HL-60/S4 treated with phorbol 12-myristate 13-acetate at 8.2 ng/mL for 4 days and 3 days (cell line): ENCODE data around the gene FRMD4A.

ENCODE experiments used
- in situ Hi-C: fragments of 300-500 bp; cut with MboI; formaldehyde crosslinking; loops from 2 replicates; pipeline ENCODE4 v1.15.0; 2022; ENCODE audit warnings: low sequenced_read_pairs

The FRMD4A gene

GRCh38 chr10:14330388-14331061, at the start of gene FRMD4A:
Gene FRMD4A (minus strand): TSS chr10:14330924.
- in situ Hi-C loops, result no loop called here

GRCh38 chr10:14379556-14380280, 49.0 kb upstream of the FRMD4A start:
- in situ Hi-C loops, result no loop called here

GRCh38 chr10:14378387-14378960, 47.8 kb upstream of the FRMD4A start:
- in situ Hi-C loops, result no loop called here

- in situ Hi-C loops, result no loop called here
These were observed 47.0 kb upstream of the FRMD4A start for GRCh38 chr10:14377591-14378175.

- in situ Hi-C loops, result no loop called here
These were observed 44.2 kb upstream of the FRMD4A start for GRCh38 chr10:14374745-14375445.

GRCh38 chr10:14372606-14373005, 41.9 kb upstream of the FRMD4A start:
- in situ Hi-C loops, result no loop called here

- in situ Hi-C loops, result no loop called here
These were observed 40.9 kb upstream of the FRMD4A start for GRCh38 chr10:14371581-14371980.

GRCh38 chr10:14370894-14371293, 40.2 kb upstream of the FRMD4A start:
- in situ Hi-C loops, result no loop called here

GRCh38 chr10:14369906-14370305, 39.2 kb upstream of the FRMD4A start:
- in situ Hi-C loops, result no loop called here

GRCh38 chr10:14366760-14367159, 36.0 kb upstream of the FRMD4A start:
- in situ Hi-C loops, result no loop called here

GRCh38 chr10:14365266-14365665, 34.5 kb upstream of the FRMD4A start:
- in situ Hi-C loops, result no loop called here

GRCh38 chr10:14362104-14362503, 31.4 kb upstream of the FRMD4A start:
- in situ Hi-C loops, result no loop called here

GRCh38 chr10:14360961-14361360, 30.2 kb upstream of the FRMD4A start:
- in situ Hi-C loops, result no loop called here

- in situ Hi-C loops, result no loop called here
These were observed 29.8 kb upstream of the FRMD4A start for GRCh38 chr10:14360515-14360914.

- in situ Hi-C loops, result no loop called here
These were observed 28.3 kb upstream of the FRMD4A start for GRCh38 chr10:14358886-14359573.

GRCh38 chr10:14356921-14357320, 26.2 kb upstream of the FRMD4A start:
- in situ Hi-C loops, result no loop called here

GRCh38 chr10:14355750-14356149, 25.0 kb upstream of the FRMD4A start:
- in situ Hi-C loops, result no loop called here

- in situ Hi-C loops, result no loop called here
These were observed 22.7 kb upstream of the FRMD4A start for GRCh38 chr10:14353291-14353913.

GRCh38 chr10:14350006-14350405, 19.3 kb upstream of the FRMD4A start:
- in situ Hi-C loops, result no loop called here

GRCh38 chr10:14349081-14349480, 18.4 kb upstream of the FRMD4A start:
- in situ Hi-C loops, result no loop called here
